NCI-H2107 (cell line): ENCODE results near the gene CD48.
A peak's percentile ranks its signal among the peaks of the same experiment; 100 is the strongest.
"Not testable (repeated sequence)": the region's sequence is repeated elsewhere in the genome, so short reads cannot be mapped to it uniquely, and the experiment has no call there.

Experiments
- DNase-seq: peaks from one replicate; lab custom pipeline; 2025; lab: John Stamatoyannopoulos, UW

The CD48 gene

GRCh38 chr1:160741612-160742348 lies 30.2 kb upstream of the CD48 start:
- no peak for DNase-seq

- DNase-seq: no peak
Measured at GRCh38 chr1:160741092-160741501, 29.5 kb upstream of the CD48 start.

- no peak for DNase-seq
Measured at GRCh38 chr1:160740133-160740688, 28.6 kb upstream of the CD48 start.

- DNase-seq: no peak
Measured at GRCh38 chr1:160739098-160739511, 27.5 kb upstream of the CD48 start, which contains the start of gene SLAMF7. TSS of gene SLAMF7 (plus strand) at chr1:160739247. CDS start at chr1:160739302, 55 bp downstream.

- no peak for DNase-seq
Measured at GRCh38 chr1:160738271-160738670, 26.6 kb upstream of the CD48 start.

GRCh38 chr1:160734301-160734700 lies 22.7 kb upstream of the CD48 start:
- no peak for DNase-seq

GRCh38 chr1:160733898-160734297 lies 22.3 kb upstream of the CD48 start:
- DNase-seq: no peak

GRCh38 chr1:160731990-160732389 lies 20.4 kb upstream of the CD48 start:
- no peak for DNase-seq

- DNase-seq: not testable (repeated sequence)
Measured at GRCh38 chr1:160731564-160731963, 19.9 kb upstream of the CD48 start.

GRCh38 chr1:160727316-160727640 lies 15.7 kb upstream of the CD48 start:
- DNase-seq: no peak

- peak; percentile 74 for DNase-seq
Measured at GRCh38 chr1:160726498-160727315, 15.1 kb upstream of the CD48 start.

- DNase-seq: no peak
Measured at GRCh38 chr1:160726114-160726497, 14.5 kb upstream of the CD48 start.

GRCh38 chr1:160724465-160725242 lies 13.0 kb upstream of the CD48 start:
- no peak for DNase-seq

- no peak for DNase-seq
Measured at GRCh38 chr1:160723332-160723731, 11.7 kb upstream of the CD48 start.

GRCh38 chr1:160722726-160723125 lies 11.1 kb upstream of the CD48 start:
- no peak for DNase-seq

GRCh38 chr1:160721473-160721872 lies 9.9 kb upstream of the CD48 start:
- DNase-seq: no peak

GRCh38 chr1:160720356-160721085 lies 8.9 kb upstream of the CD48 start:
- DNase-seq: no peak

- DNase-seq: no peak
Measured at GRCh38 chr1:160718210-160718609, 6.6 kb upstream of the CD48 start.

- DNase-seq: no peak
Measured at GRCh38 chr1:160717306-160717705, 5.7 kb upstream of the CD48 start.

- no peak for DNase-seq
Measured at GRCh38 chr1:160716013-160716412, 4.4 kb upstream of the CD48 start.

GRCh38 chr1:160714034-160714648 lies 2.5 kb upstream of the CD48 start:
- not testable (repeated sequence) for DNase-seq
